Skeletal muscle tissue (tissue), 4 donors: ENCODE results near the gene POU3F1. TPM values are rescaled to one million over a fixed set of nuclear protein-coding genes. Genes with fewer than 3 reads are reported as not detected.

Source experiments
- H3K27ac ChIP-seq: one replicate; pipeline ENCODE4 v1.7.0; 2013; ENCODE audit warnings: mild to moderate bottlenecking, low read depth, low read length, inconsistent platforms
- H3K27me3 ChIP-seq, 3 donors: one replicate each; pipeline ENCODE4 v1.7.0; 2013; ENCODE audit warnings: low read length in 3 of 3; ENCODE audit not compliant: control insufficient read depth in 3 of 3, insufficient read depth in 3 of 3
- H3K36me3 ChIP-seq, 3 donors: one replicate each; pipeline ENCODE4 v1.7.0; 2013; ENCODE audit warnings: low read length in 3 of 3; ENCODE audit not compliant: control insufficient read depth in 3 of 3, insufficient read depth in 3 of 3
- H3K4me1 ChIP-seq, 3 donors: one replicate each; pipeline ENCODE4 v1.7.0; 2013; ENCODE audit warnings: low read length in 3 of 3, mild to moderate bottlenecking in 3 of 3; ENCODE audit not compliant: control insufficient read depth in 3 of 3, insufficient read depth in 3 of 3
- H3K4me3 ChIP-seq, 3 donors: one replicate each; pipeline ENCODE4 v1.7.0; 2013; ENCODE audit warnings: low read length in 3 of 3
- H3K9ac ChIP-seq, 3 donors: one replicate each; pipeline ENCODE4 v1.7.0; 2013; ENCODE audit warnings: low read length in 3 of 3, mild to moderate bottlenecking in 3 of 3, moderate library complexity in 2 of 3, low read depth in 1 of 3
- H3K9me3 ChIP-seq, 3 donors: one replicate each; pipeline ENCODE4 v1.7.0; 2013; ENCODE audit warnings: low read length in 3 of 3; ENCODE audit not compliant: control insufficient read depth in 3 of 3
- total RNA-seq: library from RNA; depleted of rRNA; stranded (reverse); fragments of >200 nt; gene quantifications from one replicate; pipeline ENCODE4 v1.2.3, GENCODE V29; 2014
- donor health status: Osteomylitis.

Gene POU3F1
- total RNA-seq, 1 donor from 2014 or later, result 0.52 TPM

GRCh38 chr1:38029685-38030511, 16.7 kb downstream of the POU3F1 start:
- peaks cover 55 to 68% (median 66%) of the 10 kb centered on the region in 3 donors for H3K4me1 ChIP-seq
- peak overlapping the region; percentile 61 to 81 (median 62) for H3K9ac ChIP-seq
- H3K4me3 ChIP-seq, result peak overlapping the region; percentile 23 to 58 (median 46)
- H3K9me3 ChIP-seq, result no peaks in the 10 kb centered on the region
- peaks cover 14 to 18% (median 16%) of the 10 kb centered on the region in 3 donors for H3K36me3 ChIP-seq
- H3K27ac ChIP-seq, result peak overlapping the region; percentile 63
- peaks cover 0 to 5% (median 0%) of the 10 kb centered on the region in 3 donors for H3K27me3 ChIP-seq

GRCh38 chr1:38029081-38029681, 17.4 kb downstream of the POU3F1 start:
- peak overlapping the region; percentile 61 to 81 (median 62) for H3K9ac ChIP-seq

GRCh38 chr1:38028671-38029070, 17.9 kb downstream of the POU3F1 start:
- H3K36me3 ChIP-seq, result peaks cover 18 to 25% (median 22%) of the 10 kb centered on the region in 3 donors
- no peaks in the 10 kb centered on the region for H3K9me3 ChIP-seq
- peak overlapping the region in 1 of 3 donors; percentile 22 for H3K4me3 ChIP-seq
- peak overlapping the region; percentile 63 for H3K27ac ChIP-seq
- peaks cover 55 to 75% (median 71%) of the 10 kb centered on the region in 3 donors for H3K4me1 ChIP-seq
- H3K9ac ChIP-seq, result peak overlapping the region in 2 of 3 donors; percentile 43 to 81
- peaks cover 0 to 2% (median 0%) of the 10 kb centered on the region in 3 donors for H3K27me3 ChIP-seq

More at GRCh38 chr1:38029081-38029681, 17.4 kb downstream of the POU3F1 start:
- Histone ChIP-seq H3K9me3 (no peaks in the 10 kb centered on the region), H3K27ac (peak overlapping the region; percentile 63), H3K27me3 (peaks cover 0 to 2% (median 0%) of the 10 kb centered on the region in 3 donors), H3K4me3 (peak overlapping the region; percentile 23 to 58 (median 46)), H3K36me3 (peaks cover 15 to 20% (median 19%) of the 10 kb centered on the region in 3 donors), H3K4me1 (peaks cover 55 to 70% (median 67%) of the 10 kb centered on the region in 3 donors)

GRCh38 chr1:38028105-38028591, 18.4 kb downstream of the POU3F1 start:
- Histone ChIP-seq H3K36me3 (peaks cover 22 to 25% (median 23%) of the 10 kb centered on the region in 3 donors), H3K4me1 (peaks cover 59 to 80% (median 76%) of the 10 kb centered on the region in 3 donors), H3K27ac (no peak overlapping the region), H3K9ac (peak overlapping the region in 2 of 3 donors; percentile 43 to 81), H3K9me3 (no peaks in the 10 kb centered on the region), H3K27me3 (no peaks in the 10 kb centered on the region), H3K4me3 (peak overlapping the region in 1 of 3 donors; percentile 22)

- Histone ChIP-seq H3K36me3 (peaks cover 22 to 29% (median 25%) of the 10 kb centered on the region in 3 donors), H3K4me3 (no peak overlapping the region), H3K27me3 (no peaks in the 10 kb centered on the region), H3K9me3 (no peaks in the 10 kb centered on the region), H3K4me1 (peaks cover 62 to 83% (median 79%) of the 10 kb centered on the region in 3 donors), H3K27ac (no peak overlapping the region), H3K9ac (peak overlapping the region; percentile 32 to 55 (median 33))
These were observed 19.1 kb downstream of the POU3F1 start for GRCh38 chr1:38027201-38028104.

GRCh38 chr1:38026592-38027200, 19.9 kb downstream of the POU3F1 start:
- H3K36me3 ChIP-seq, result peaks cover 25 to 32% (median 29%) of the 10 kb centered on the region in 3 donors
- H3K9ac ChIP-seq, result peak overlapping the region in 2 of 3 donors; percentile 32 to 68
- H3K27me3 ChIP-seq, result no peaks in the 10 kb centered on the region
- H3K4me3 ChIP-seq, result no peak overlapping the region
- peaks cover 67 to 91% (median 86%) of the 10 kb centered on the region in 3 donors for H3K4me1 ChIP-seq
- no peaks in the 10 kb centered on the region for H3K9me3 ChIP-seq
- H3K27ac ChIP-seq, result peak overlapping the region; percentile 41

- Histone ChIP-seq H3K9me3 (no peaks in the 10 kb centered on the region), H3K27ac (peak overlapping the region; percentile 41), H3K36me3 (peaks cover 25 to 34% (median 32%) of the 10 kb centered on the region in 3 donors), H3K9ac (peak overlapping the region in 1 of 3 donors; percentile 68), H3K4me1 (peaks cover 69 to 91% (median 85%) of the 10 kb centered on the region in 3 donors), H3K4me3 (peak overlapping the region in 1 of 3 donors; percentile 41), H3K27me3 (no peaks in the 10 kb centered on the region)
These were observed 20.9 kb downstream of the POU3F1 start for GRCh38 chr1:38025664-38026063.

GRCh38 chr1:38025233-38025632, 21.4 kb downstream of the POU3F1 start:
- H3K27ac ChIP-seq, result peak overlapping the region; percentile 6
- H3K4me3 ChIP-seq, result peak overlapping the region in 1 of 3 donors; percentile 41
- H3K4me1 ChIP-seq, result peaks cover 68 to 91% (median 85%) of the 10 kb centered on the region in 3 donors
- H3K27me3 ChIP-seq, result no peaks in the 10 kb centered on the region
- no peaks in the 10 kb centered on the region for H3K9me3 ChIP-seq
- H3K36me3 ChIP-seq, result peaks cover 28 to 38% (median 37%) of the 10 kb centered on the region in 3 donors
- peak overlapping the region in 1 of 3 donors; percentile 68 for H3K9ac ChIP-seq
